Measurements from ENCODE around the gene GZF1.

Gene GZF1

GRCh38 chr20:23361476-23362391 lies at the start of gene GZF1:
GZF1 (plus strand) TSS chr20:23362182; CDS start chr20:23364384, 2,202 bp downstream.
- POLR2A ChIA-PET (ENCODE audit: low non-redundant PET): no interaction called here
- peak; percentile 96 for DNase-seq (ENCODE audit: low spot score)
- TF ChIP-seq CTCF (conservative IDR thresholded peaks at IDR 0.05; ENCODE audit: low read depth): no peak
- CTCF ChIA-PET: interaction anchor here (0.6 kb wide), 1 partner anchor 170 kb away, joined by 3 read pairs; no protein-coding TSS in a partner anchor
- peak within 1 kb of the TSS; percentile 94 for H3K27ac ChIP-seq

GRCh38 chr20:23313271-23313670 lies 48.7 kb upstream of the GZF1 start:
- DNase-seq (ENCODE audit: low spot score): no peak
- H3K27ac ChIP-seq: no peak overlapping the region
- ChIA-PET CTCF (no interaction called here), POLR2A (ENCODE audit: low non-redundant PET) (no interaction called here)
- TF ChIP-seq CTCF (conservative IDR thresholded peaks at IDR 0.05; ENCODE audit: low read depth): no peak

- no peak for TF ChIP-seq CTCF (conservative IDR thresholded peaks at IDR 0.05; ENCODE audit: low read depth)
- H3K27ac ChIP-seq: no peak overlapping the region
- ChIA-PET CTCF (no interaction called here), POLR2A (ENCODE audit: low non-redundant PET) (no interaction called here)
- DNase-seq (ENCODE audit: low spot score): no peak
Observed at GRCh38 chr20:23314699-23315098, 47.3 kb upstream of the GZF1 start.

- ChIA-PET CTCF (no interaction called here), POLR2A (ENCODE audit: low non-redundant PET) (no interaction called here)
- TF ChIP-seq CTCF (conservative IDR thresholded peaks at IDR 0.05; ENCODE audit: low read depth): no peak
- DNase-seq (ENCODE audit: low spot score): no peak
- H3K27ac ChIP-seq: no peak overlapping the region
Observed at GRCh38 chr20:23315099-23315498, 46.9 kb upstream of the GZF1 start.

- TF ChIP-seq CTCF (conservative IDR thresholded peaks at IDR 0.05; ENCODE audit: low read depth): no peak
- no peak overlapping the region for H3K27ac ChIP-seq
- POLR2A ChIA-PET (ENCODE audit: low non-redundant PET): no interaction called here
- CTCF ChIA-PET: no interaction called here
- DNase-seq (ENCODE audit: low spot score): no peak
Observed at GRCh38 chr20:23316626-23317025, 45.4 kb upstream of the GZF1 start.

- DNase-seq (ENCODE audit: low spot score): no peak
- TF ChIP-seq CTCF (conservative IDR thresholded peaks at IDR 0.05; ENCODE audit: low read depth): no peak
- H3K27ac ChIP-seq: no peak overlapping the region
- CTCF ChIA-PET: no interaction called here
- POLR2A ChIA-PET (ENCODE audit: low non-redundant PET): no interaction called here
Observed at GRCh38 chr20:23317081-23317480, 44.9 kb upstream of the GZF1 start.
